Suprapubic skin (tissue), 3 donors: ENCODE measurements around the gene QSOX1.

ENCODE experiments used
- CTCF ChIP-seq, 2 donors: fragments of 200-600 bp in 1 of 2; fragments of 450-650 bp in 1 of 2; sonication (generic) in 1 of 2; IDR thresholded peaks; one replicate each; pipeline ENCODE4 v1.5.1; 2016 to 2019; ENCODE audit warnings: antibody characterized with exemption in 2 of 2, mild to moderate bottlenecking in 1 of 2, moderate library complexity in 1 of 2
- EP300 ChIP-seq: sonication (generic); formaldehyde crosslinking; IDR thresholded peaks from one replicate; pipeline ENCODE4 v1.6.1; 2017; ENCODE audit warnings: antibody characterized with exemption
- POLR2A ChIP-seq, 2 donors: fragments of 450-650 bp; IDR thresholded peaks; one replicate each; pipeline ENCODE4 v1.6.1; 2017; ENCODE audit warnings: antibody characterized with exemption in 2 of 2, mild to moderate bottlenecking in 2 of 2, moderate library complexity in 2 of 2

GRCh38 chr1:180195916-180196315 lies 41.2 kb downstream of the QSOX1 start:
- TF ChIP-seq CTCF (IDR thresholded peaks at IDR 0.05) (no peak), POLR2A (IDR thresholded peaks at IDR 0.05) (no peak), EP300 (no peak)
